ENCODE measurements around the gene PLEKHM3. TPM values are rescaled to one million over a fixed set of nuclear protein-coding genes. Genes with fewer than 3 reads are reported as not detected.

PLEKHM3 gene
- total and polyA plus RNA-seq, 2 experiments from 2014 or later, result 3.9 to 8.8 TPM

- TF ChIP-seq, protein P1, sequence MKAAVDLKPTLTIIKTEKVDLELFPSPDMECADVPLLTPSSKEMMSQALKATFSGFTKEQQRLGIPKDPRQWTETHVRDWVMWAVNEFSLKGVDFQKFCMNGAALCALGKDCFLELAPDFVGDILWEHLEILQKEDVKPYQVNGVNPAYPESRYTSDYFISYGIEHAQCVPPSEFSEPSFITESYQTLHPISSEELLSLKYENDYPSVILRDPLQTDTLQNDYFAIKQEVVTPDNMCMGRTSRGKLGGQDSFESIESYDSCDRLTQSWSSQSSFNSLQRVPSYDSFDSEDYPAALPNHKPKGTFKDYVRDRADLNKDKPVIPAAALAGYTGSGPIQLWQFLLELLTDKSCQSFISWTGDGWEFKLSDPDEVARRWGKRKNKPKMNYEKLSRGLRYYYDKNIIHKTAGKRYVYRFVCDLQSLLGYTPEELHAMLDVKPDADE (IDR thresholded peaks at IDR 0.05), result no peak
- TF ChIP-seq CREB1 (CRISPR knock-in tag; IDR thresholded peaks at IDR 0.05; ENCODE audit: low read depth) (no peak), EZH2phosphoT487 (IDR thresholded peaks at IDR 0.05; ENCODE audit: unreplicated experiment) (no peak)
Observed at GRCh38 chr2:207875473-207876212, 149.7 kb downstream of the PLEKHM3 start (continued).

DNA sequence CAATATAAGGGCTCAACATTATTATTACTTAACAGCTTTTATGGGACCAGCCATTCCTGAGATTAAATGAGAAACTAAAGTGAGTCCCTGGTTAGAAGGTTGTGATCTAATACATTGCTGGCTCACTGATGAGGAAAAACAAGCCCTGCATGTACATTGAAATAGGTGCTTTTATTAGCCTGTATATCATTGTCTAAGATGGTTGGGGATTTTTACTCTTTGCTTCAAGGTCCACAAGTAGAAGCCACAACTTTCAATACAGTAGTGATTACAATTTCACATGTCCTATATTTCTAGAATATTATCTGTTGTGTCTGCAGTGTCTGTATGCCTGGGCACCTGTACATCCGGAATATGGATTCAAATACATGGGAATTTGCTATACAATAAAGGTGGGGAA, 151.5 kb downstream of the PLEKHM3 start:
- no peak overlapping the region for H2AFZ ChIP-seq
- no peak overlapping the region for H3K27ac ChIP-seq (ENCODE audit: low read depth)
- H3K4me2 ChIP-seq, result no peak overlapping the region
- TF ChIP-seq CTCF (conservative IDR thresholded peaks at IDR 0.05; ENCODE audit: low read depth in 2 of 2), result no peak
- TF ChIP-seq ZNF114 (CRISPR knock-in tag; IDR thresholded peaks at IDR 0.05), result no peak
- no peak for TF ChIP-seq EZH2phosphoT487 (IDR thresholded peaks at IDR 0.05; ENCODE audit: unreplicated experiment)
- no peak for TF ChIP-seq NANOG (IDR thresholded peaks at IDR 0.05; ENCODE audit: borderline replicate concordance)
- no peak for TF ChIP-seq CREB1 (CRISPR knock-in tag; IDR thresholded peaks at IDR 0.05; ENCODE audit: low read depth)
- no peak for TF ChIP-seq STAT1 (IDR thresholded peaks at IDR 0.05; ENCODE audit: unreplicated experiment)
- H3K27ac Mint-ChIP-seq, result no peak overlapping the region
- H3K36me3 Mint-ChIP-seq (ENCODE audit: low read depth), result no peaks in the 10 kb centered on the region
- H3K9me2 ChIP-seq (ENCODE audit: insufficient read depth), result no peaks in the 10 kb centered on the region
- no peaks in the 10 kb centered on the region for H4K20me1 ChIP-seq (replicated peaks; ENCODE audit: insufficient read depth)
- H3K27me3 Mint-ChIP-seq (ENCODE audit: insufficient read depth, low read depth, poor library complexity), result no peaks in the 10 kb centered on the region
- no peaks in the 10 kb centered on the region for H3K27me3 ChIP-seq (ENCODE audit: insufficient read depth)
- H3K4me1 Mint-ChIP-seq, result peaks cover 25% of the 10 kb centered on the region
- H3K79me2 ChIP-seq (replicated peaks; ENCODE audit: insufficient read depth), result no peaks in the 10 kb centered on the region
- no peaks in the 10 kb centered on the region for H3K36me3 ChIP-seq (ENCODE audit: insufficient read depth)
- no peak for DNase-seq (ENCODE audit: low spot score)
- no peak overlapping the region for H3K4me3 ChIP-seq
- H3F3A ChIP-seq (replicated peaks; ENCODE audit: low read depth), result no peaks in the 10 kb centered on the region
- no peak for ATAC-seq
- H3K9me3 Mint-ChIP-seq, result no peaks in the 10 kb centered on the region
- peaks cover 12% of the 10 kb centered on the region for H3K4me1 ChIP-seq (ENCODE audit: insufficient read depth)
- H3K4me3 Mint-ChIP-seq, result no peak overlapping the region

- H3K4me3 ChIP-seq, result no peak overlapping the region
- Mint-ChIP-seq H3K27ac (peak overlapping the region; percentile 53; the same call in 1 of the 2 replicates), H3K9me3 (no peaks in the 10 kb centered on the region), H3K36me3 (ENCODE audit: low read depth) (no peaks in the 10 kb centered on the region), H3K4me3 (no peak overlapping the region), H3K27me3 (ENCODE audit: insufficient read depth, low read depth, poor library complexity) (no peaks in the 10 kb centered on the region), H3K4me1 (peaks cover 22% of the 10 kb centered on the region)
- H3F3A ChIP-seq (replicated peaks; ENCODE audit: low read depth), result no peaks in the 10 kb centered on the region
- DNase-seq (ENCODE audit: low spot score), result no peak
- H3K27me3 ChIP-seq (ENCODE audit: insufficient read depth), result no peaks in the 10 kb centered on the region
- H2AFZ ChIP-seq, result no peak overlapping the region
- no peaks in the 10 kb centered on the region for H3K36me3 ChIP-seq (ENCODE audit: insufficient read depth)
- no peak for ATAC-seq
- H3K4me1 ChIP-seq (ENCODE audit: insufficient read depth), result peaks cover 10% of the 10 kb centered on the region
- no peak overlapping the region for H3K4me2 ChIP-seq
- no peaks in the 10 kb centered on the region for H3K9me2 ChIP-seq (ENCODE audit: insufficient read depth)
- H3K79me2 ChIP-seq (replicated peaks; ENCODE audit: insufficient read depth), result no peaks in the 10 kb centered on the region
- TF ChIP-seq, protein P1 (IDR thresholded peaks at IDR 0.05), result no peak
- TF ChIP-seq CREB1 (CRISPR knock-in tag; IDR thresholded peaks at IDR 0.05; ENCODE audit: low read depth) (no peak), CTCF (conservative IDR thresholded peaks at IDR 0.05; ENCODE audit: low read depth in 2 of 2) (no peak), POLR2AphosphoS5 (IDR thresholded peaks at IDR 0.05; ENCODE audit: low read depth) (no peak)
- H3K27ac ChIP-seq (ENCODE audit: low read depth), result no peak overlapping the region
- no peaks in the 10 kb centered on the region for H4K20me1 ChIP-seq (replicated peaks; ENCODE audit: insufficient read depth)
Observed at GRCh38 chr2:207871911-207872310, 153.4 kb downstream of the PLEKHM3 start.

Measured in GM23338 (cell line).